Activated T-cell treated with anti-CD3 and anti-CD28 coated beads for 4 hours (primary cell): ENCODE data around the gene PEX3.
"Not testable (repeated sequence)": the region's sequence is repeated elsewhere in the genome, so short reads cannot be mapped to it uniquely, and the experiment has no call there.

Source experiments
- DNase-seq: peaks from one replicate; pipeline ENCODE4 v3.0.0-alpha.2; 2020

Gene PEX3

GRCh38 chr6:143449082-143449713 lies 1.4 kb upstream of the PEX3 start:
- no peak for DNase-seq

GRCh38 chr6:143449714-143450452 lies 722 bp upstream of the PEX3 start:
- DNase-seq: no peak

GRCh38 chr6:143451531-143451930 lies 926 bp downstream of the PEX3 start:
- no peak for DNase-seq

GRCh38 chr6:143457563-143458359 lies 7.2 kb downstream of the PEX3 start:
- no peak for DNase-seq

GRCh38 chr6:143465546-143465945 lies 14.9 kb downstream of the PEX3 start:
- DNase-seq: no peak

GRCh38 chr6:143468026-143468425 lies 17.4 kb downstream of the PEX3 start:
- no peak for DNase-seq

- DNase-seq: not testable (repeated sequence)
Observed at GRCh38 chr6:143468823-143469222, 18.2 kb downstream of the PEX3 start.

GRCh38 chr6:143471822-143472221 lies 21.2 kb downstream of the PEX3 start:
- no peak for DNase-seq

GRCh38 chr6:143476545-143476944 lies 25.9 kb downstream of the PEX3 start:
- DNase-seq: no peak

GRCh38 chr6:143478479-143479062 lies 28.0 kb downstream of the PEX3 start:
- no peak for DNase-seq

- DNase-seq: no peak
Observed at GRCh38 chr6:143482593-143482992, 32.0 kb downstream of the PEX3 start.

- no peak for DNase-seq
Observed at GRCh38 chr6:143485967-143486366, 35.4 kb downstream of the PEX3 start.

GRCh38 chr6:143486752-143487151 lies 36.1 kb downstream of the PEX3 start:
- no peak for DNase-seq

- DNase-seq: no peak
Observed at GRCh38 chr6:143490244-143490643, 39.6 kb downstream of the PEX3 start.

GRCh38 chr6:143490775-143491174 lies 40.2 kb downstream of the PEX3 start:
- DNase-seq: no peak

- DNase-seq: no peak
Observed at GRCh38 chr6:143496974-143497373, 46.4 kb downstream of the PEX3 start.

GRCh38 chr6:143498428-143498827 lies 47.8 kb downstream of the PEX3 start:
- DNase-seq: no peak

- DNase-seq: no peak
Observed at GRCh38 chr6:143501851-143502250, 51.2 kb downstream of the PEX3 start.

GRCh38 chr6:143504369-143504768 lies 53.8 kb downstream of the PEX3 start:
- DNase-seq: no peak

- DNase-seq: no peak
Observed at GRCh38 chr6:143505111-143505510, 54.5 kb downstream of the PEX3 start.

- DNase-seq: no peak
Observed at GRCh38 chr6:143505537-143505936, 54.9 kb downstream of the PEX3 start.

GRCh38 chr6:143506199-143506598 lies 55.6 kb downstream of the PEX3 start:
- DNase-seq: no peak

GRCh38 chr6:143506620-143507019 lies 56.0 kb downstream of the PEX3 start:
- no peak for DNase-seq
